T-cell (primary cell): ENCODE results near the gene RIOX2. TPM values are rescaled to one million over a fixed set of nuclear protein-coding genes. Genes with fewer than 3 reads are reported as not detected.

ENCODE experiments used
- ATAC-seq, 4 experiments: fragments of 200-7000 bp in 3 of 4; fragments of 150-1000 bp in 1 of 4; cut with Tn5 transposase; replicated peaks in 1 of 4; 1 replicate in 3 of 4; 2 replicates in 1 of 4; pipeline ENCODE4 v1.10.0; 2021; ENCODE audit warnings: moderate library complexity in 3 of 4, mild to moderate bottlenecking in 2 of 4, moderate number of reproducible peaks in 1 of 4
- CTCF ChIA-PET, 2 donors: fragments of 300-600 bp; sonication (Branson Sonifier 250); formaldehyde crosslinking; loops; one replicate each; lab custom pipeline; 2022; ENCODE audit warnings: antibody characterized with exemption in 2 of 2; lab: Charles Lee
- POLR2A ChIA-PET, 2 donors: fragments of 300-600 bp; sonication (Branson Sonifier 250); formaldehyde crosslinking; loops; one replicate each; lab custom pipeline; 2022; ENCODE audit warnings: antibody characterized with exemption in 2 of 2; lab: Charles Lee
- DNase-seq, 35 experiments: peaks; one replicate each; pipeline versions ENCODE4 v3.0.0 to v3.0.0-alpha.2; 2013 to 2023
- H3K27ac ChIP-seq: one replicate; pipeline ENCODE4 v1.5.1; 2013; ENCODE audit warnings: low read length
- H3K27me3 ChIP-seq, 2 experiments: replicated peaks in 1 of 2; 1 replicate in 1 of 2; 2 replicates in 1 of 2; pipeline versions ENCODE4 v1.6.1 to v1.7.0; 2013; ENCODE audit warnings: low read length in 1 of 2, mixed read lengths in 1 of 2; ENCODE audit not compliant: control insufficient read depth in 2 of 2, insufficient read depth in 2 of 2; ENCODE audit errors: extremely low read depth in 1 of 2
- H3K36me3 ChIP-seq, 2 donors: 1 replicate in 1 of 2; 2 replicates in 1 of 2; pipeline versions ENCODE4 v1.6.1 to v1.7.0; 2013; ENCODE audit warnings: low read length in 1 of 2; ENCODE audit not compliant: control insufficient read depth in 2 of 2, insufficient read depth in 1 of 2; ENCODE audit errors: extremely low read depth in 1 of 2
- H3K4me1 ChIP-seq, 2 experiments: 1 replicate in 1 of 2; 2 replicates in 1 of 2; pipeline versions ENCODE4 v1.6.1 to v1.7.0; 2013; ENCODE audit warnings: low read length in 2 of 2, mixed read lengths in 1 of 2; ENCODE audit not compliant: insufficient read depth in 2 of 2, control insufficient read depth in 1 of 2; ENCODE audit errors: extremely low read depth in 1 of 2
- H3K4me3 ChIP-seq, 2 donors: 1 replicate in 1 of 2; 2 replicates in 1 of 2; pipeline versions ENCODE4 v1.5.1 to v1.7.0; 2013; ENCODE audit warnings: mild to moderate bottlenecking in 2 of 2, low read length in 1 of 2, moderate library complexity in 1 of 2; ENCODE audit not compliant: control insufficient read depth in 1 of 2; ENCODE audit errors: extremely low read depth in 1 of 2
- H3K9me3 ChIP-seq: 2 replicates; pipeline ENCODE4 v1.7.0; 2013
- H3K27ac Mint-ChIP-seq, 2 donors: one replicate each; pipeline ENCODE4 v1.8.0; 2020 to 2021; ENCODE audit warnings: mild to moderate bottlenecking in 2 of 2, mixed read lengths in 2 of 2
- H3K27me3 Mint-ChIP-seq, 2 donors: one replicate each; pipeline ENCODE4 v1.8.0; 2021 to 2022; ENCODE audit warnings: mixed read lengths in 2 of 2
- H3K36me3 Mint-ChIP-seq: one replicate; pipeline ENCODE4 v1.8.0; 2021; ENCODE audit warnings: mixed read lengths
- H3K4me1 Mint-ChIP-seq, 3 donors: one replicate each; pipeline ENCODE4 v1.8.0; 2020 to 2022; ENCODE audit warnings: mixed read lengths in 3 of 3, mild to moderate bottlenecking in 1 of 3
- H3K4me3 Mint-ChIP-seq, 3 donors: one replicate each; pipeline ENCODE4 v1.8.0; 2020 to 2022; ENCODE audit warnings: mild to moderate bottlenecking in 3 of 3, mixed read lengths in 3 of 3, moderate library complexity in 3 of 3
- H3K9me3 Mint-ChIP-seq, 3 donors: one replicate each; pipeline ENCODE4 v1.8.0; 2020 to 2022; ENCODE audit warnings: mixed read lengths in 3 of 3
- WGBS: methylation state at CpG from one replicate; pipeline ENCODE4 v1.1.5; 2013; ENCODE audit warnings: missing lambda C conversion rate; ENCODE audit not compliant: insufficient coverage; 5-methylcytosine and 5-hydroxymethylcytosine counted together
- total RNA-seq, 35 experiments: library from RNA in 6 of 35; stranded (reverse) in 6 of 35; fragments of 120-200 nt in 1 of 35; gene quantifications; one replicate each; pipeline versions ENCODE4 v1.2.1 to v1.2.4 and lab custom pipeline; 2013 to 2026

The RIOX2 gene
- total RNA-seq, 5 donors from 2014 or later (not counting 1 experiment from before 2014, with no cell fraction given), result 22.8 to 34.7 (median 30.9) TPM

GRCh38 chr3:97960993-97961766, 11.1 kb downstream of the RIOX2 start:
- H3K9me3 Mint-ChIP-seq, result no peaks in the 10 kb centered on the region
- H3K27me3 Mint-ChIP-seq, result no peaks in the 10 kb centered on the region
- H3K27ac Mint-ChIP-seq, result no peak overlapping the region
- H3K4me3 Mint-ChIP-seq, result no peak overlapping the region
- Histone ChIP-seq H3K4me1 (peaks cover 0 to 2% of the 10 kb centered on the region in 2 experiments), H3K4me3 (no peak overlapping the region), H3K9me3 (no peaks in the 10 kb centered on the region), H3K27me3 (no peaks in the 10 kb centered on the region), H3K36me3 (peaks cover 5 to 65% of the 10 kb centered on the region in 2 donors), H3K27ac (no peak overlapping the region)
- no CpG with 5 or more reads among the region's 8 CpGs for WGBS
- CTCF ChIA-PET, result interaction anchor here in 1 of 2 donors (1.1 kb wide), 1 partner anchor 169 kb away, joined by 3 read pairs; no protein-coding TSS in a partner anchor
- H3K36me3 Mint-ChIP-seq, result peaks cover 61% of the 10 kb centered on the region
- no peak for DNase-seq
- POLR2A ChIA-PET, result interaction anchor here in 1 of 2 donors (0.6 kb wide), 1 partner anchor 40 kb away, joined by 4 read pairs; no protein-coding TSS in a partner anchor
- no peak for ATAC-seq
- peaks cover 36 to 41% (median 39%) of the 10 kb centered on the region in 3 donors for H3K4me1 Mint-ChIP-seq

GRCh38 chr3:97960551-97960950, 11.7 kb downstream of the RIOX2 start:
- no peak overlapping the region for H3K27ac Mint-ChIP-seq
- Histone ChIP-seq H3K9me3 (no peaks in the 10 kb centered on the region), H3K36me3 (peaks cover 5 to 60% of the 10 kb centered on the region in 2 donors), H3K27me3 (no peaks in the 10 kb centered on the region), H3K4me3 (no peak overlapping the region), H3K4me1 (peaks cover 0 to 2% of the 10 kb centered on the region in 2 experiments), H3K27ac (no peak overlapping the region)
- no peak for DNase-seq
- peaks cover 61% of the 10 kb centered on the region for H3K36me3 Mint-ChIP-seq
- ChIA-PET CTCF (interaction anchor here in 1 of 2 donors (1.1 kb wide), 1 partner anchor 168 kb away, joined by 3 read pairs; no protein-coding TSS in a partner anchor), POLR2A (no interaction called here)
- peaks cover 30 to 35% (median 33%) of the 10 kb centered on the region in 3 donors for H3K4me1 Mint-ChIP-seq
- H3K9me3 Mint-ChIP-seq, result no peaks in the 10 kb centered on the region
- WGBS, result no CpG with 5 or more reads among the region's 5 CpGs
- no peak overlapping the region for H3K4me3 Mint-ChIP-seq
- no peak for ATAC-seq
- H3K27me3 Mint-ChIP-seq, result no peaks in the 10 kb centered on the region

GRCh38 chr3:97959872-97960271, 12.4 kb downstream of the RIOX2 start:
- CTCF ChIA-PET, result interaction anchor here in 1 of 2 donors (0.6 kb wide), 1 partner anchor 9 kb away, joined by 3 read pairs; no protein-coding TSS in a partner anchor

DNA sequence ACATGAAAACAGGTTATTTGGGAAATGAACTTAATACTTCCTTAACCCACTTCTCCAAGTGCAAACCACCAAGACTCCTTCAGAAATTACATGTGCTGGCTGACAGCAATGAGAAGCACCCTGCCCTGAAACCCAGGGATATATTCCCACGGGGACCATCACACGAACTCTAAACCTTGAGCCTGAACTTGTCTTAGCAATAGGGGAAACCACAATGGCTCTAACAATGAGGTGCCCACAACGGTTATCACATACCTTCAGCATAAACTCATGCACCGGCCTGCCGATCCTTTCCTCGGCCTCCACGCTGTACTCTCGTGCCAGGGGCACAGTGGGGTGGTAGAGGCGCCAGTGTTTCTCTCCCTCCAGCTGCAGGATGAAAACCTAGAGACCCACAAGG, 13.4 kb downstream of the RIOX2 start:
- WGBS, result 100% methylated on average over 2 of the region's 9 CpGs
- no peaks in the 10 kb centered on the region for H3K27me3 ChIP-seq
- no peak overlapping the region for H3K4me3 ChIP-seq
- Mint-ChIP-seq H3K9me3 (no peaks in the 10 kb centered on the region), H3K36me3 (peaks cover 64% of the 10 kb centered on the region), H3K4me1 (peaks cover 20 to 22% (median 22%) of the 10 kb centered on the region in 3 donors), H3K4me3 (no peak overlapping the region), H3K27ac (peak overlapping the region in 1 of 2 donors; percentile 16), H3K27me3 (no peaks in the 10 kb centered on the region)
- no peak overlapping the region for H3K27ac ChIP-seq
- DNase-seq (no peak), ATAC-seq (no peak)
- POLR2A ChIA-PET, result no interaction called here
- peaks cover 5 to 69% of the 10 kb centered on the region in 2 donors for H3K36me3 ChIP-seq
- CTCF ChIA-PET, result interaction anchor here in 1 of 2 donors (0.7 to 1.1 kb wide), 2 partner anchors 8 to 33 kb away, joined by 3 to 8 read pairs; no protein-coding TSS in a partner anchor
- no peaks in the 10 kb centered on the region for H3K4me1 ChIP-seq
- H3K9me3 ChIP-seq, result no peaks in the 10 kb centered on the region

More at GRCh38 chr3:97959872-97960271, 12.4 kb downstream of the RIOX2 start:
- H3K9me3 Mint-ChIP-seq, result no peaks in the 10 kb centered on the region
- peaks cover 27 to 30% (median 30%) of the 10 kb centered on the region in 3 donors for H3K4me1 Mint-ChIP-seq
- peaks cover 64% of the 10 kb centered on the region for H3K36me3 Mint-ChIP-seq
- no peak overlapping the region for H3K4me3 ChIP-seq
- no peaks in the 10 kb centered on the region for H3K27me3 ChIP-seq
- H3K36me3 ChIP-seq, result peaks cover 5 to 62% of the 10 kb centered on the region in 2 donors
- ATAC-seq (no peak), DNase-seq (no peak)
- H3K4me3 Mint-ChIP-seq, result no peak overlapping the region
- H3K27ac Mint-ChIP-seq, result no peak overlapping the region
- POLR2A ChIA-PET, result no interaction called here
- H3K27me3 Mint-ChIP-seq, result no peaks in the 10 kb centered on the region
- H3K4me1 ChIP-seq, result peaks cover 0 to 2% of the 10 kb centered on the region in 2 experiments
- H3K9me3 ChIP-seq, result no peaks in the 10 kb centered on the region
- 100% methylated on average over 2 of the region's 5 CpGs for WGBS
- H3K27ac ChIP-seq, result no peak overlapping the region

- H3K27me3 ChIP-seq, result no peaks in the 10 kb centered on the region
- CTCF ChIA-PET, result interaction anchor here in 1 of 2 donors (0.7 to 1.1 kb wide), 2 partner anchors 8 to 33 kb away, joined by 3 to 8 read pairs; no protein-coding TSS in a partner anchor
- H3K9me3 Mint-ChIP-seq, result no peaks in the 10 kb centered on the region
- H3K4me3 Mint-ChIP-seq, result no peak overlapping the region
- ATAC-seq (no peak), DNase-seq (no peak)
- peaks cover 63% of the 10 kb centered on the region for H3K36me3 Mint-ChIP-seq
- H3K27me3 Mint-ChIP-seq, result no peaks in the 10 kb centered on the region
- H3K4me1 ChIP-seq, result no peaks in the 10 kb centered on the region
- H3K4me3 ChIP-seq, result no peak overlapping the region
- 84% methylated on average over 2 of the region's 2 CpGs for WGBS
- peak overlapping the region in 1 of 2 donors; percentile 16 for H3K27ac Mint-ChIP-seq
- H3K9me3 ChIP-seq, result no peaks in the 10 kb centered on the region
- POLR2A ChIA-PET, result no interaction called here
- H3K4me1 Mint-ChIP-seq, result peaks cover 16 to 18% (median 18%) of the 10 kb centered on the region in 3 donors
- peaks cover 5 to 73% of the 10 kb centered on the region in 2 donors for H3K36me3 ChIP-seq
- no peak overlapping the region for H3K27ac ChIP-seq
Observed at GRCh38 chr3:97958396-97958795, 13.8 kb downstream of the RIOX2 start.

- WGBS, result 89% methylated on average over 4 of the region's 8 CpGs
- Mint-ChIP-seq H3K27me3 (no peaks in the 10 kb centered on the region), H3K4me1 (peaks cover 15 to 17% (median 15%) of the 10 kb centered on the region in 3 donors), H3K36me3 (peaks cover 67% of the 10 kb centered on the region), H3K9me3 (no peaks in the 10 kb centered on the region), H3K27ac (no peak overlapping the region), H3K4me3 (no peak overlapping the region)
- Histone ChIP-seq H3K9me3 (no peaks in the 10 kb centered on the region), H3K4me3 (no peak overlapping the region), H3K36me3 (peaks cover 8 to 79% of the 10 kb centered on the region in 2 donors), H3K27me3 (no peaks in the 10 kb centered on the region), H3K4me1 (no peaks in the 10 kb centered on the region), H3K27ac (no peak overlapping the region)
- DNase-seq (no peak), ATAC-seq (no peak)
- ChIA-PET POLR2A (no interaction called here), CTCF (interaction anchor here in 1 of 2 donors (1.1 kb wide), 1 partner anchor 9 kb away, joined by 3 read pairs; no protein-coding TSS in a partner anchor)
Observed at GRCh38 chr3:97957617-97958311, 14.5 kb downstream of the RIOX2 start.
